ENCODE results near the gene DNER.

The DNER gene

GRCh38 chr2:229684942-229685562 is 29.3 kb downstream of the DNER start:
- TF ChIP-seq CTCF (IDR thresholded peaks at IDR 0.05; ENCODE audit: low read depth, low read length), result no peak
- no peak for DNase-seq (ENCODE audit: extremely low read depth, low read depth)

- no peak for TF ChIP-seq CTCF (IDR thresholded peaks at IDR 0.05; ENCODE audit: low read depth, low read length)
- no peak for DNase-seq (ENCODE audit: extremely low read depth, low read depth)
Observed at GRCh38 chr2:229679393-229680125, 34.8 kb downstream of the DNER start.

- TF ChIP-seq CTCF (IDR thresholded peaks at IDR 0.05; ENCODE audit: low read depth, low read length), result no peak
- no peak for DNase-seq (ENCODE audit: extremely low read depth, low read depth)
Observed at GRCh38 chr2:229675569-229675968, 38.8 kb downstream of the DNER start.

- no peak for TF ChIP-seq CTCF (IDR thresholded peaks at IDR 0.05; ENCODE audit: low read depth, low read length)
- no peak for DNase-seq (ENCODE audit: extremely low read depth, low read depth)
Observed at GRCh38 chr2:229674830-229675530, 39.4 kb downstream of the DNER start.

- TF ChIP-seq CTCF (IDR thresholded peaks at IDR 0.05; ENCODE audit: low read depth, low read length), result no peak
Observed at GRCh38 chr2:229673676-229674075, 40.7 kb downstream of the DNER start.

GRCh38 chr2:229672021-229672420 is 42.3 kb downstream of the DNER start:
- no peak for DNase-seq (ENCODE audit: extremely low read depth, low read depth)
- TF ChIP-seq CTCF (IDR thresholded peaks at IDR 0.05; ENCODE audit: low read depth, low read length), result no peak

More at GRCh38 chr2:229673676-229674075, 40.7 kb downstream of the DNER start:
- DNase-seq (ENCODE audit: extremely low read depth, low read depth), result no peak

- TF ChIP-seq CTCF (IDR thresholded peaks at IDR 0.05; ENCODE audit: low read depth, low read length), result no peak
- DNase-seq (ENCODE audit: extremely low read depth, low read depth), result no peak
Observed at GRCh38 chr2:229669841-229670240, 44.5 kb downstream of the DNER start.
